SK-N-SH treated with all-trans-retinoic acid at 6 μM for 48 hours (cell line): ENCODE measurements around the gene PGPEP1.
"Not testable (repeated sequence)": the region's sequence is repeated elsewhere in the genome, so short reads cannot be mapped to it uniquely, and the experiment has no call there.

ENCODE experiments used
- ATAC-seq: fragments of 200-7000 bp; cut with Tn5 transposase; 3 replicates; pipeline ENCODE4 v1.9.1; 2020; ENCODE audit warnings: mild to moderate bottlenecking, moderate library complexity
- ARNTL ChIP-seq: fragments of 450-650 bp; formaldehyde crosslinking; IDR thresholded peaks from 2 replicates; pipeline ENCODE4 v1.5.0; 2020; ENCODE audit warnings: low read depth, mild to moderate bottlenecking, moderate library complexity, borderline replicate concordance
- BACH2 ChIP-seq: fragments of 250-450 bp; sonication (Bioruptor Pico); IDR thresholded peaks from 2 replicates; pipeline ENCODE4 v1.9.0; 2021; ENCODE audit warnings: mild to moderate bottlenecking, borderline replicate concordance
- CSDC2 ChIP-seq: fragments of 250-450 bp; sonication (Bioruptor Pico); IDR thresholded peaks from 2 replicates; pipeline ENCODE4 v1.5.0; 2020; ENCODE audit warnings: mild to moderate bottlenecking, moderate library complexity
- ESRRG ChIP-seq: fragments of 250-450 bp; sonication (Bioruptor Pico); IDR thresholded peaks from 2 replicates; pipeline ENCODE4 v1.6.1; 2021; ENCODE audit warnings: mild to moderate bottlenecking
- GLIS3 ChIP-seq: fragments of 250-450 bp; sonication (Bioruptor Pico); IDR thresholded peaks from 2 replicates; pipeline ENCODE4 v1.5.0; 2020; ENCODE audit warnings: mild to moderate bottlenecking, moderate library complexity
- ISL1 ChIP-seq: fragments of 250-450 bp; sonication (Bioruptor Pico); IDR thresholded peaks from 2 replicates; pipeline ENCODE4 v2.1.2; 2022; ENCODE audit warnings: mild to moderate bottlenecking, moderate library complexity
- OSR1 ChIP-seq: fragments of 250-450 bp; sonication (Bioruptor Pico); IDR thresholded peaks from 2 replicates; pipeline ENCODE4 v1.8.0; 2022; ENCODE audit warnings: moderate library complexity, mild to moderate bottlenecking, inconsistent platforms
- TCF4 ChIP-seq: fragments of 250-450 bp; sonication (Bioruptor Pico); IDR thresholded peaks from 2 replicates; pipeline ENCODE4 v1.8.0; 2021; ENCODE audit warnings: mild to moderate bottlenecking, moderate library complexity, borderline replicate concordance
- TOX ChIP-seq: fragments of 250-450 bp; sonication (Bioruptor Pico); IDR thresholded peaks from 2 replicates; pipeline ENCODE4 v1.8.0; 2021; ENCODE audit warnings: mild to moderate bottlenecking, moderate library complexity, borderline replicate concordance
- TSHZ2 ChIP-seq: fragments of 250-450 bp; sonication (Bioruptor Pico); IDR thresholded peaks from 2 replicates; pipeline ENCODE4 v1.5.0; 2020; ENCODE audit warnings: mild to moderate bottlenecking, moderate library complexity
- ZC3H10 ChIP-seq: fragments of 250-450 bp; sonication (Bioruptor Pico); IDR thresholded peaks from 2 replicates; pipeline ENCODE4 v1.5.1; 2021; ENCODE audit warnings: mild to moderate bottlenecking, moderate library complexity
- ZFP3 ChIP-seq: fragments of 250-450 bp; sonication (Bioruptor Pico); IDR thresholded peaks from 2 replicates; pipeline ENCODE4 v1.5.0; 2020; ENCODE audit warnings: mild to moderate bottlenecking, moderate library complexity
- ZNF565 ChIP-seq: fragments of 450-650 bp; formaldehyde crosslinking; conservative IDR thresholded peaks from 2 replicates; pipeline ENCODE4 v1.5.0; 2020; ENCODE audit warnings: low read depth, mild to moderate bottlenecking, moderate library complexity
- ZNF70 ChIP-seq: fragments of 450-650 bp; formaldehyde crosslinking; IDR thresholded peaks from 2 replicates; pipeline ENCODE4 v1.5.0; 2020; ENCODE audit warnings: mild to moderate bottlenecking, moderate library complexity
- TF ChIP-seq, protein P1 (sequence below): fragments of 250-450 bp; sonication (Bioruptor Pico); IDR thresholded peaks from 2 replicates; pipeline ENCODE4 v1.5.1; 2020; ENCODE audit warnings: low read depth, mild to moderate bottlenecking, moderate library complexity
- TF ChIP-seq, protein P2 (sequence below): fragments of 250-450 bp; sonication (Bioruptor Pico); IDR thresholded peaks from 2 replicates; pipeline ENCODE4 v1.8.0; 2020; ENCODE audit warnings: mild to moderate bottlenecking, moderate library complexity, borderline replicate concordance
- TF ChIP-seq, protein P3 (sequence below): fragments of 250-450 bp; sonication (Bioruptor Pico); IDR thresholded peaks from 2 replicates; pipeline ENCODE4 v1.8.0; 2021; ENCODE audit warnings: low read depth, mild to moderate bottlenecking, moderate library complexity, borderline replicate concordance

Gene PGPEP1

DNA sequence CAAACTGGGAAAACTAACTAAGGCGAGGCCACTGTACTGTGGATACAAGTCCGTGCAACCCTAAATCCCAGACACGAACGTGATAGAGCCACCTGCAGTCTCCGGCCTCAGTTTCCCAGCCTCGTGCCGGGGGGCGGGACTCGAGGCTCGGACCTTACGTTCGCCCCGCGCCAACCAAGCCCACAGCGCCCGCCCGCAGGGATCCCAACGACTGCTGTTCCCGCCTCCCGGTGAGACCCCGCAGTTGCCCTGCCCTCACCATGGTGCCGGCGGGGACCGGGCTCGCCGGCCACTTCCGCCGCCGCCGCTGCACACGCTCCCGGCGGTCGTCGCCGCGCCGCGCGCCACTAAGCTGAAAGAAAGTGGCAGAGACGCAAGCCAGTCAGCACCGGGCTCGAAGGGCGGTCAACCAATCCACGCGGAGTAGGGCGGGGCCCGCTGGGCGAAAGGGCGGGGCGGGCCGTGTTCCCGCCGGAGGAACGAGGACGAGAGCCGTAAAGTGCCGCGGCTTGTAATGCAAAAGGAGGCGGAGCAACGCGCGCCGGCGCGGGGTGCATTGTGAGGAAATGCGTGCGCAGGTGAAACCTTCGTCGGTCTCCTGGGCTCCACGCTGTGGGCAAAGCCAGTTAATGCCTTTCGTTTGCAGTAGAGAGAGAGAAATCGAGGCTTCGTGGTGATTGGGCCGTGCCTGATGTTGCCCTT, 17.5 kb upstream of the PGPEP1 start, which contains the start of gene LSM4:
Gene LSM4, minus strand, starts transcription at position 318 of the 702 bp plus-strand sequence. Its CDS starts 56 bp downstream, at position 262.
- ATAC-seq = peak; percentile 97
- TF ChIP-seq TSHZ2 (CRISPR knock-in tag) = no peak
- TF ChIP-seq CSDC2 (CRISPR knock-in tag) = 0 out of 2 replicates have a peak, but pooled peaks have one; percentile 22

- not testable (repeated sequence) for ATAC-seq
Measured at GRCh38 chr19:18324373-18324731, 16.0 kb upstream of the PGPEP1 start.

DNA sequence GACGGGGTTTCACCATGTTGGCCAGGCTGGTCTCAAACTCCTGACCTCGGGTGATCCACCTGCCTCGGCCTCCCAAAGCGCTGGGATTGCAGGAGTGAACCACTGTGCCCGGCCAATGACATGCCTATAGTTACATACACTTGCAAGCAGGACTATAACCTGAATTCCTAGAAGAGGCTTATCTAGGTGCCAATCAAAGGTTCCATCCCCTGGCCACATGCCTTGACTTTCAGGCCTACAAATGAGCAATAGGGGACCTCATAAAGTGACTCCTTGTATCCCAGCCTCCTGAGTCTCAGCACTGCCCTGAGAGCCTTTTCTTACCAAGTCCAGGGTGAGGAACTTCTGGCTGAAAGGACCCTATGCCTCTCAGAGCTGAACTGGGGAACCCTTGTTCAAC, 13.6 kb upstream of the PGPEP1 start:
- TF ChIP-seq, protein P1, sequence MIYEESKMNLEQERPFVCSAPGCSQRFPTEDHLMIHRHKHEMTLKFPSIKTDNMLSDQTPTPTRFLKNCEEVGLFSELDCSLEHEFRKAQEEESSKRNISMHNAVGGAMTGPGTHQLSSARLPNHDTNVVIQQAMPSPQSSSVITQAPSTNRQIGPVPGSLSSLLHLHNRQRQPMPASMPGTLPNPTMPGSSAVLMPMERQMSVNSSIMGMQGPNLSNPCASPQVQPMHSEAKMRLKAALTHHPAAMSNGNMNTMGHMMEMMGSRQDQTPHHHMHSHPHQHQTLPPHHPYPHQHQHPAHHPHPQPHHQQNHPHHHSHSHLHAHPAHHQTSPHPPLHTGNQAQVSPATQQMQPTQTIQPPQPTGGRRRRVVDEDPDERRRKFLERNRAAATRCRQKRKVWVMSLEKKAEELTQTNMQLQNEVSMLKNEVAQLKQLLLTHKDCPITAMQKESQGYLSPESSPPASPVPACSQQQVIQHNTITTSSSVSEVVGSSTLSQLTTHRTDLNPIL (CRISPR knock-in tag) = no peak
- no peak for TF ChIP-seq TSHZ2 (CRISPR knock-in tag)
- ATAC-seq = no peak

DNA sequence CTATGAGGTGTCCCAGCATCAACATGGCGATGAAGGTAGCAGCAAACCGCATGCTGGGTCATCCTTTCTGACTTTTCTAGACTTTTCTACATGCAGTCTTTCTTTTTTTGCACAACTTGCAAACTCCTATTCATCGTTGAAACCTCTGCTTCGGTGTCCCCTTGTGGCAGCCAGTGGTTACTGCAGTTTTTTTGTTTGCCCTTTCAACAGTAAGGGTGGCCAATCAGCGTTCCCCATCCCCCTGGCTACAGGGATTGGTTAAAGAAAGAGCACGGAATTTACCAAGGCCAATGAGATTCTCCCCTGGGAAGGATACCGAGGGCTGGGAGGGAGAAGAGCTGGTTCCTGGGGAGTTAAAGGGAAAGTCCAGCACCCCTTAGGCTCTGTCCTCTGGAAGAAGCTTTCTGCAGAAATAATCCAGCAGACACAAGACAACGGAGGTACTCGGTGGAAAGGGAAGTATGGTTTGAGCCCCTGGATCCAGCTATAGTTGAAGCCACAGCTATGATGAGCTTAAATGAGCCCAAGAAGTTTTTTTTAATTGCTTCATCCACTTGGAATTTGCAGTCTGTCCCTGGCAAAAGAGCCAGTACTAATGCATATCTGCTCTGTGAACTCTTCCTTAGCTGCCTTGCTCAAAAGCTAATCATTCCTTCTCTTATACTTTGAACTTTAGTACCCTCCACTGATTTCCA, 11.9 kb upstream of the PGPEP1 start:
- peak; percentile 99 for ATAC-seq
- TF ChIP-seq ZFP3 (CRISPR knock-in tag) (peak; percentile 99), BACH2 (CRISPR knock-in tag) (no peak)

- ATAC-seq = peak; percentile 28
- no peak for TF ChIP-seq TSHZ2 (CRISPR knock-in tag)
- no peak for TF ChIP-seq GLIS3 (CRISPR knock-in tag)
- TF ChIP-seq, protein P2, sequence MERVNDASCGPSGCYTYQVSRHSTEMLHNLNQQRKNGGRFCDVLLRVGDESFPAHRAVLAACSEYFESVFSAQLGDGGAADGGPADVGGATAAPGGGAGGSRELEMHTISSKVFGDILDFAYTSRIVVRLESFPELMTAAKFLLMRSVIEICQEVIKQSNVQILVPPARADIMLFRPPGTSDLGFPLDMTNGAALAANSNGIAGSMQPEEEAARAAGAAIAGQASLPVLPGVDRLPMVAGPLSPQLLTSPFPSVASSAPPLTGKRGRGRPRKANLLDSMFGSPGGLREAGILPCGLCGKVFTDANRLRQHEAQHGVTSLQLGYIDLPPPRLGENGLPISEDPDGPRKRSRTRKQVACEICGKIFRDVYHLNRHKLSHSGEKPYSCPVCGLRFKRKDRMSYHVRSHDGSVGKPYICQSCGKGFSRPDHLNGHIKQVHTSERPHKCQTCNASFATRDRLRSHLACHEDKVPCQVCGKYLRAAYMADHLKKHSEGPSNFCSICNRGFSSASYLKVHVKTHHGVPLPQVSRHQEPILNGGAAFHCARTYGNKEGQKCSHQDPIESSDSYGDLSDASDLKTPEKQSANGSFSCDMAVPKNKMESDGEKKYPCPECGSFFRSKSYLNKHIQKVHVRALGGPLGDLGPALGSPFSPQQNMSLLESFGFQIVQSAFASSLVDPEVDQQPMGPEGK = no peak
- TF ChIP-seq TOX (CRISPR knock-in tag) = no peak
- TF ChIP-seq OSR1 (CRISPR knock-in tag) = no peak
- TF ChIP-seq, protein P3, sequence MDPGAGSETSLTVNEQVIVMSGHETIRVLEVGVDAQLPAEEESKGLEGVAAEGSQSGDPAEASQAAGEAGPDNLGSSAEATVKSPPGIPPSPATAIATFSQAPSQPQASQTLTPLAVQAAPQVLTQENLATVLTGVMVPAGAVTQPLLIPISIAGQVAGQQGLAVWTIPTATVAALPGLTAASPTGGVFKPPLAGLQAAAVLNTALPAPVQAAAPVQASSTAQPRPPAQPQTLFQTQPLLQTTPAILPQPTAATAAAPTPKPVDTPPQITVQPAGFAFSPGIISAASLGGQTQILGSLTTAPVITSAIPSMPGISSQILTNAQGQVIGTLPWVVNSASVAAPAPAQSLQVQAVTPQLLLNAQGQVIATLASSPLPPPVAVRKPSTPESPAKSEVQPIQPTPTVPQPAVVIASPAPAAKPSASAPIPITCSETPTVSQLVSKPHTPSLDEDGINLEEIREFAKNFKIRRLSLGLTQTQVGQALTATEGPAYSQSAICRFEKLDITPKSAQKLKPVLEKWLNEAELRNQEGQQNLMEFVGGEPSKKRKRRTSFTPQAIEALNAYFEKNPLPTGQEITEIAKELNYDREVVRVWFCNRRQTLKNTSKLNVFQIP = no peak
- TF ChIP-seq ISL1 (CRISPR knock-in tag) = no peak
- no peak for TF ChIP-seq TCF4 (CRISPR knock-in tag)
- TF ChIP-seq, protein P1 (CRISPR knock-in tag) = no peak
- TF ChIP-seq ESRRG (CRISPR knock-in tag) = no peak
- TF ChIP-seq ZC3H10 (CRISPR knock-in tag) = no peak
- no peak for TF ChIP-seq ARNTL (CRISPR knock-in tag)
- TF ChIP-seq ZNF565 (CRISPR knock-in tag) = no peak
- TF ChIP-seq ZNF70 (CRISPR knock-in tag) = no peak
- no peak for TF ChIP-seq BACH2 (CRISPR knock-in tag)
Measured at GRCh38 chr19:18329035-18329376, 11.4 kb upstream of the PGPEP1 start.
